ENCODE results near the gene EDN1.
"Not testable (repeated sequence)": the region's sequence is repeated elsewhere in the genome, so short reads cannot be mapped to it uniquely, and the experiment has no call there.

Gene EDN1

DNA sequence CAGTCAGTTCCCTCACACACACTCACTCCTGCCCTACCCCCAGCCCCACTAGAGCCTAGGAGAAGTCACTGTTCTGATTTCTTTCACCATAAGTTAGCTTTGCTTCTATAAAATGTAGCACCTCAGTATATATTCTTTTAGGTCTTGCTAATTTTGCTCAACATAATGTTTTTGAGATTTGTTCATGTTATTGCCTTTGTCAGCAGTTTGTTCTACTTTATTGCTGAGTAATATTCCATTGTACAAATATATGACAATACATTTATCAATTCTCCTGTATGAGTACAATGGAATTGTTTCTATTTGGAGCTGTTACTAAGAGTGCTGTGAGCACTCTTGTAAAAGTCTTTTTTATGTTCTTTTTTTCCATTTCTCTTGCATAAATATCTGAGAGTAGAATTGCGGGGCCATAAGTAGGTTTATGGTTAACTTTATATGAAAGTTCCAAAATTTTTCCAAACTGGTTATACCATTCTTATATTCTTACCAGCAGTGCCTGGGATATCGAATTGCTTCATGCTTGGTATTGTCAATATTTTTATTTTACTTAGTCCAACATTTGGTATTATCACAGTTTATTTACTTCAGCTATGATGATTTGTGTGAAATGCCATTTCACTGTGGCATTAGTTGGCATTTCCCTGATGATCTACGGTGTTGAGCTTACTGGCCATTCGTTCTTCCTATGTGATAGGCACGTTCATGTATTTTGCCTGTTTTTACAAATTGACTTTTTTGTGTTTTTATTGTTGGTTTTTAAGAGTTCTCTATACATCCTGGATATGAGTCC is 25.3 kb downstream of the EDN1 start:
- Histone ChIP-seq H3K4me3 (no peak overlapping the region), H3K27ac (no peak overlapping the region)

DNA sequence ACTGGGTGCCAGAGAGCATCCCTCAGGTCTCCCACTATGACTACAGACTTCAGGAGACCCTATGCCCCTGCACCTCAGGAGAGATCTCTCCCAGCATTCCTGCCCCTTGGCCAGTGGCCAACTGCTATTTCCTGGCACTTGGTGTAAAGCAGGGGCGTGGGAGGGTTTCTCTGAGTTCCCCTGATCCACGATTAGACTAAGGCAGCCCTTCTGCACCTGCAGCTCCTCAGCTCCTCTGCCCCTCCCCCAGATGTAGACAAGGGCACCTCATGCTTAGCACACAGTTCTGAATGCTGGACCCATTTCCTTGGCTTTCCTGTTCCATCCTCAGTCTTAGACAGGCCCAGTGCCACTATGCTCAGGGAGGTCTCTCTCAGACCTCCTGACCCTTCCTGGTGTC is 28.6 kb downstream of the EDN1 start:
- H3K4me3 ChIP-seq = no peak overlapping the region

DNA sequence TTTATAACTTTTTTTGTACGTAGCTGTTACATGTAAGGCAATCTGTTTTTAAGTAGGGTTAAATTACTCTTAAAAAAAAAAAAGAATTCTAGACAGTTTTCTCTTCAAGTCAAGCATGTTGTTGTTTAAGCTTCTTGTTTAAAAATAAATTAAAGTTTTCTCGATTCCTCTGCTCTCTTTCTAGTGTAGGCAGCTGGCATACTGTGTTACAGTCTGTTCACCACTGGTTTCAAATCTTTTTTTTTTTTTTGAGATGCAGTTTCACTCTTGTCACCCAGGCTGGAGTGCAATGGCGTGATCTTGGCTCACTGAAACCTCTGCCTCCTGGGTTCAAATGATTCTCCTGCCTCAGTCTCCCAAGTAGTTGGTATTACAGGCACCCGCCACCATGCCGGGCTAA is 29.9 kb downstream of the EDN1 start:
- not testable (repeated sequence) for H3K4me3 ChIP-seq, H3K27ac ChIP-seq

More for the DNA sequence above, 28.6 kb downstream of the EDN1 start:
- no peak overlapping the region for H3K27ac ChIP-seq

DNA sequence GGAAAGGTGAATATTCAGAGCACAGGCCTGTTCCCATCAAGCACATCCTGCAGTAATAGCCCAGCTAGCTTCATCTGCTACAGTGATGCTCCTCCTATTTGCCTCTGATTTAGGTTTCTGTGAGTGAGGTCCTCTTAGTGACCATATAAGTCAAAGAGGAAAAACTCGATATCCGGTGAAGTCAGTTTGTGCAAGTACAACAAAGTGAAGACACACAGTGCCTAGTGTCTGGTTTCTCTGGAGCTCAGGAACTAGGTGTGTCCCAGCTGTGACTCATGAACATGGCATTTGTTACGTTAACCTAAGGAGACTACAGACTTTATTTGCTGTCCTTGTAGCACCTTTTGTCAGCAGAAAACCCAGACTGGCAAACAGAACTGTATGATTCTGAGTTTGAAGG is 33.9 kb downstream of the EDN1 start:
- H3K4me3 ChIP-seq = no peak overlapping the region
- H3K27ac ChIP-seq = peak overlapping the region in 10 of 21 experiments; percentile 1 to 77 (median 44)

DNA sequence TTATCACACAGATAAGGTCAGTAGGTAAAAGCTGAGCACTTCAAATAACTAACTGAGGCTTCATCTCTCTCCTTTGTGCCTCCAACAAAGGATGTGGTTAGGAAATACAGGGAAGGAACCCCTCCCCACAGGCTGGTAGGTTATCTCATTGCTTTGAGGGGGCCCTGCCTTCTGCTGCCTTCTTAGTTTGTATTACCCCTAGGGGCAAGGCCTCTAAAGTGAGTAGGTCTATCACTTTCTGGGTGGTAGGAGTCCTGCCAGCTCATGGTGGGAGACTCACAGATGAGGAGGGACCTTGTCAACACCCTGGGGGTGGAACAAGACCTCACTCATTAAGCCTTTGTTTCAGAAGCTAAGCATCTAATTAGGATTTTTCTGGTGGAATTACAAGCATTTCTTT is 34.6 kb downstream of the EDN1 start:
- Histone ChIP-seq H3K27ac (peak overlapping the region in 12 of 21 experiments; percentile 1 to 77 (median 40)), H3K4me3 (no peak overlapping the region)

DNA sequence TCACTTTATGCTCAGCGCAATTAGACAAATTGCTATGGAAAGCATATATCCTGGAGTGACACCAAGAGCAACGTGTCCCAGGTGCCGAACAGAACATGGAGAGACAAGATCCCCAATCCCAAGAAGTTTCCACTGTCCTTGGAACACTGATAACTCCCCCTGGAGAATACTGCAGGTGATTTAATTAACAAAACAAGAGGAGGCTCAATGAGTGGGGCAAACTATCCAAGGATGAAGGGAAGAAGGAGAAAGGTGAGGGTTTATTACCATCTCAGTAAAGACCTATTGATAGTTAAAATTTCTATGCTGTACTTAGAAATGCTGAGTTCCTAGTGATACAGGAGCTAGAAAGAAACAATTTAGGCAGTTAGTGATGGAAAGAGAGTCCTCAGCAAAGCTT is 35.7 kb downstream of the EDN1 start:
- H3K4me3 ChIP-seq = no peak overlapping the region
- peak overlapping the region in 1 of 21 experiments; percentile 77 for H3K27ac ChIP-seq

DNA sequence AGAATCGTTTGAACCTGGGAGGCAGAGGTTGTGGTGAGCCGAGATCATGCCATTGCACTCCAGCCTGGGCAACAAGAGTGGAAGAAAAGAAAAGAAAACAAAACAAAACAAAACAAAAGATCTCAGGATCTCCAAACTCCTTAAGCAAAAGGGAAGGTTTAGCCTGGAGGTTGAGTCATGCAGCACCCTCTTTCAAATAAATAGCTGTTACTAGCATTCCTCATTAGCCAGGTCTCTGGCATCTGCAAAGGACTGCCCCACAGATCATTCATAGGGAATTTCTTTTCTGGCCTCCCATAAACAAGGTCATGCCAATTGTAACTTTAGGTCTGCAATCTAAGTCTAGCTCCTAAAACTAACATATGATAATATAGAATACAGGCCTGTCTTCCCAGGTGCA is 37.2 kb downstream of the EDN1 start:
- Histone ChIP-seq H3K27ac (peak overlapping the region in 5 of 21 experiments; percentile 17 to 71 (median 49)), H3K4me3 (no peak overlapping the region)

DNA sequence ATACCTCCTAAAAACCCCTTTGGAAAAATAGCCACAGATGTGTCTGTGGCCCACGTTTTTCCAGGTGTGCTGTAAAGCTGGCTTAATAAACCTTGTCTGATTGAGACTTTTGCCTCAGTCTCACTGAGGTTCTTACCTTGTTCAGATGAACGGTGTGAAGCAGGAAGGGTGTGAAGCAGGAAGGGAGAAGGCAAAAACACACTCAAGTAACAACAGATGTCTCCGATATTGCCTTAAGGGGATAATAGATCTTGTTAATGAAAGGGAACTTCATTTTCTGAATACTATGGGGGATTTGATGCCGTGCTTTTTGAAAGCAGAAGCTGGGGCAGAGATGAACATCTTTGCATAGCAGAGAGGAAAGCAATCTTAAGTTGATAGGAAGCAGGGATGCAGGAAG is 37.8 kb downstream of the EDN1 start:
- no peak overlapping the region for H3K4me3 ChIP-seq
- H3K27ac ChIP-seq = peak overlapping the region in 12 of 21 experiments; percentile 8 to 71 (median 43)

DNA sequence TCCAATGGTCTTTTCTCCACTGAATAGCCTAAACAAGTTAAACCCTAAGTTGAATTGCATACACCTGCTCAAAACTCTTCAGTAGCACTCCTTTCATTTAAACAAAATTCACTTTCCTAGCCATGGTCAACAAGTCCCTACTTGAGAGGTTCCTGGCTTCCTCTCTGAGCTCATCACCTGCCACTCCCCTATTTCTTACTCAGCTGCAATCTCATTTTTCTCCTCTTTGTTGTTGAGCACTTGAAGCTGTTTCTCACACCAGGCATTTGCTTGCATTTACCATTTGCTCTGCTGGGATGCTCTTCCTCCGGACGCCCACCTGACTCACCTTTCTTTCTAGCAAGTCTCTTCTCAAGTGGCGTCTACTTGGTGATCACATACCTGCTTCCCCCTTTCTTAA is 38.5 kb downstream of the EDN1 start:
- peak overlapping the region in 15 of 21 experiments; percentile 1 to 73 (median 46) for H3K27ac ChIP-seq
- no peak overlapping the region for H3K4me3 ChIP-seq

DNA sequence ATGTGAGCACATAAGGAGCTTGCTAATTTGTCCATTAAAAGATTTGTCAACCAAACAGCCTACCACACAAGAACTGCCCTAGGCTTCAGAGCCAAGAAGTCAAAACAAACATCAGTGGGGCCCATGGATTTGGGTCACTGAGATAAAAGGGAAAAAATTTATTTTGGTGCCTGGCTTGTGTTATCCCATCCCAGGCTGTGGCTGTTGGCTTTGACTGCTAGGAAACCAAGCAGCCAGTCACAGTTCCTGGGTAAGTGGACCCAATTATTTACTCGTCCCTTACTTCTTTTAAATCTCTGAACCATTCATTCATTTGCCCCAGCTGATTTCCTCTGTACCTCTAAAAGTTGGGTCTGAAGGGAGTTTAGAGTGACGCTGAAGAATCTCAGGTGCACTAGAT is 41.3 kb downstream of the EDN1 start:
- Histone ChIP-seq H3K4me3 (no peak overlapping the region), H3K27ac (peak overlapping the region in 1 of 21 experiments; percentile 52)

DNA sequence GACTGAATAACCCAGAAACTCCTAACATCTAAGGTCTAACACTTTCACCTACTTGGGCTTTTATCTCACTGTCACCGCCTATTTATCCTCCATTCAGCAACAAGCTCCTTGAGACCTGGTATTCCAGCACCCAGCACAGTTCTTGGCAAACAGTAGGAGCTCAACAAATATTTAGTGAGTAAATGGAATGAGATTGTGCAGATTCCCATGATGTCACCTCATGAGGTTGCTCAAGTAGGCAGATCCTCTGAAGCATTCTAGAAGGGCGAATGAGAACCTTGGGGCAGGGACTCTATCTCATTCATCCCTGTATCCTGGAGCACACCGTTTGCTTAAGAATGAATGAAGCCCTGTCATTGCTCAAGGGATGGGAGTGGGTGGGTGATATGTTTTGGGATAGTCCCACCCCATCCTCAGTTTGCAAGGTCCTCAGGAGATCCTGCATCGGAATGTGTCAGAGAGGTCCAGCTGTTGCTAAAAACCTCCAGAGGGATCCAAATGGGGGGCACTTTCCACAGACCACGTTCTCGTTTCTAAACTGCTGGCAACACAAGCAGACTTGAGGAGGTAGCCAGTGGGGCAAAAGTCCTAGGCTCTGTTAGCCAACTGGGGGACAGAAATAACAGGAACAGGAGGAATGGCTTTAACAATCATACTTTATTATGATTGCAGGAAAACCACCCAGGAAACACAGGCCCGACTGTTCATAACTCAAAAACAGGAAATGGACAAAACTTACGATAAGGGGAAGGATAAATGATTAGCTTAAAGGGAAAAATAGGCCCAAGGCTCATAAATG is 42.0 kb downstream of the EDN1 start:
- Histone ChIP-seq H3K4me3 (no peak overlapping the region), H3K27ac (peak overlapping the region in 1 of 21 experiments; percentile 52)

DNA sequence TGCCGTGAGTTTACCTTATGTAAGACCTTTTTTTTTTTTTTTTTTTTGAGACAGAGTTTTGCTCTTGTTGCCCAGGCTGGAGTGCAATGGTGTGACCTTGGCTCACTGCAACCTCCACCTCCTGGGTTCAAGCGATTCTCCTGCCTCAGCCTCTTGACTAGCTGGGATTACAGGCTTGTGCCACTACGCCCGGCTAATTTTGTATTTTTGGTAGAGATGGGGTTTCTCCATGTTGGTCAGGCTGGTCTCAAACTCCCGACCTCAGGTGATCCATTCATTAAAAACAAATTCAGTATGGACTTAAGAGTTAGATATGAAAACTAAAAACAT is 42.6 kb downstream of the EDN1 start:
- peak overlapping the region in 1 of 21 experiments; percentile 42 for H3K27ac ChIP-seq
- not testable (repeated sequence) for H3K4me3 ChIP-seq

DNA sequence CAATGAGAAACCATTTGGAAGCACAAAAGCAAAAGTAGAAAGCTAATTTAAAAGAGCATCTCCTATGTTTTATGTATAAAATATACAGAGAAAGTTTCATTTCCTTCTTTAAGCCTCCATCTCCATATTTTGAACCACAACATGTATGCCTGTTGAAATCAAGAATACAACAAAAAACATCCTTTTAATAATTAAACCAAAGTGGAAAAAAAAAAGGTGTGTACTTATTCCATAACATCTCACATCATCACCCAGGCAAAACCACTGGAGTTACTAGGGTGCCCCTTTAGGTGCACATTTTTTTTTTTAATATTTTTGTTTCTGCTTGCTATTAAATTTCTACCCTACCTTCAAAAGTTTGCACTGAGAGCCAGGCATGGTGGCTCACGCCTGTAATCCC is 43.0 kb downstream of the EDN1 start:
- no peak overlapping the region for H3K4me3 ChIP-seq
- no peak overlapping the region for H3K27ac ChIP-seq

DNA sequence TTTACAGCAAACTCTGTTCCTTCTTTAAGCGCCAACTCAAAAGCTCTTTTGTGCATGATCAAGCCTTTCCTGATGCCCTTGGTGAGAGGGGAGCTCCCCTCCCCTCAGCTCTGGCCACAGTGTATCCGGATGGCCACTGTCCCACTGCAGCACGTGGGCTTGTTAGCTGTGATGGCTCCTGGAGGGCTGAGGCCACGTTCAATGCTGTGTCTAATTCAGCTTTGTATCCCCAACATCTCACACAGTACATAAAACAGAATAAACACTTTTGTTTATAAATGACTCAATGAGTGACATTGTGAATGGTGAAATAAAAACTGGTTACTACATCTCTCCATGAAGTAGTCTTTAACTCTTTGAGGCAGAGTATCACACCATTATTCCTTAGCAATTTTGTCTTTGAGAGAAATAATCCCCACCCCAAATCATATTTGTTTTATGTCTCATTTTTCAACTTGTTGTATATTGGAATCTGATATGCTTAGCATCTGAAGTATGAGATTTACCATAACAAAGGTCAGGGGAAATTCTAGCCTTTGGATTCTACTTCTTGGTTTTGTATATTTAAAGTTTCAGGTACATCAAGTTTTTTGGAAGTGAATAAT is 44.5 kb downstream of the EDN1 start:
- no peak overlapping the region for H3K4me3 ChIP-seq
- H3K27ac ChIP-seq = no peak overlapping the region

DNA sequence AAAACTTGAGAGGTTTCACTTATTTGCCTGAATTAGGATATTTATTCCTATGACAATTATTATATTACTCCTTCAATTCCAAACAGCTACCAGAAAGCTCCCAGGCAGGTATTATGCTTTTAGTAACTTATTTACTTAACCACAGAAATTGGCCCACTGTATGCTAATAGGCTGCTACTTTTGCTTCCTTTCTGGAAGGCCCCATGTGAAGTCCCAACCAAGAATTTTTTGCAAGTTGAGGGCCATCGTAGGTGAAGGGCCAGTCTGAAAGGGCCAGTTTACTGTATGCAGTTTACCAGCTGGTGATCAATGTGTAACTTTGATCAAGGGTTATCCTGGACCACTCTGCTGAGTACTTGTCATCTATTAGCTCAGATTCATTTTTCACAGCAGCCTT is 45.0 kb downstream of the EDN1 start:
- H3K4me3 ChIP-seq = no peak overlapping the region
- no peak overlapping the region for H3K27ac ChIP-seq

DNA sequence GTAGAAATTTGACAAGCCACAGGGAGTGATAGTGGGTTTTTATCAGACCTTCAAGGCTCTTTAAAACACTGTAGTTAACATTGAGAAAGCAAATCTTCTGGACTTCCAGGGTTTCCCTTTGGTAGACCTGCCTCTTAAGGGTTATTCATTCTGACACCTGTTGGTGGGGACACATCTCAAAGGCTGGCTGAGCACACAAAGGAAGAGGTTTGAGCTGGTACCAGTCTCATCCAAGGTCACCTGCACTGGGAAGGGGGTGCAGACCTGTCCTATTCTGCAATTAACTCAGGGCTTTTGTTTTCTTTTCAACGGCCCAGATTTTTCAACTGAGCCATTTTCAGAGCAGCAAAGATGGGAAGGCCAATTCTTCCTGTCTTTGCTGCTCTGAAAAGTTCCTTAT is 45.6 kb downstream of the EDN1 start:
- H3K27ac ChIP-seq = peak overlapping the region in 1 of 21 experiments; percentile 15
- no peak overlapping the region for H3K4me3 ChIP-seq

DNA sequence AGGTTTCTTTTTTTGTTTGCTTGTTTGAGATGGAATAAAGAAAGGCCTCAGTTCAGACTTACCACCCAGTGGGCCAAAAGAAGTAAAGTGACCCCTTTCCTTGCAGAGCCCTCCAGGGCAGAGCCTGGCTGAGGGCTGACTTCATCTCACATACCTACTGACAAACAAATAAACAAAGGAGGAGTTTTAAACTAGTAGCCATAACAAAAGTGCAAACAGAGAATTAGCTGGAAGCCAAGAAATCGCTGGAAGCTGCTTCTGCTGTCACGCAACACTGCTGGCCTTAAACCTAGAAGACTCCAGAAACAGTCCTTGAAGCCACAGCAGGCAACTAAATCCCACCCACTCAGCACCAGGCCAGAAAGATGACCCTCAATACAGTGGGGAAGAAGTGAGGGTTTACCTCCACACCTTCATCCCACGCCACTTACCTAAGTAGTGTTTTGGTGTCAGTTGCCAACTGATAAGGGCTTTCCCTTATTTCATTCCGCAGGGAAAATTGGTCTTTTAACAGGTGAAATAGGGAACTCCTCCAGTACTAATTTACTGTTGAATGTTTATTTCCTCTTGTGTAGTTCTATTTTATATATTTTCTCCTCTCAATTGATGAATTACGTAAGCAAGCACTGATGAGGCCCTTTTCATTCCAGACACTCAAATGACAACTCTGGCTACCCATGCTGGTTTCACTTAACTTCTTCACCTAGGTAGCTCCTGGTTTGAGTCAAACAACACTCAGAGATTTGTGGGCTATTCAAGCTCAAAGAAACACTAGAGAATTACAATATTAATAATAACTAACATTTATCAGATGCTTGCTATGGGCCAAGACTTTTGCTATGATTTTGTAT is 46.2 kb downstream of the EDN1 start:
- no peak overlapping the region for H3K4me3 ChIP-seq
- peak overlapping the region in 1 of 21 experiments; percentile 15 for H3K27ac ChIP-seq

DNA sequence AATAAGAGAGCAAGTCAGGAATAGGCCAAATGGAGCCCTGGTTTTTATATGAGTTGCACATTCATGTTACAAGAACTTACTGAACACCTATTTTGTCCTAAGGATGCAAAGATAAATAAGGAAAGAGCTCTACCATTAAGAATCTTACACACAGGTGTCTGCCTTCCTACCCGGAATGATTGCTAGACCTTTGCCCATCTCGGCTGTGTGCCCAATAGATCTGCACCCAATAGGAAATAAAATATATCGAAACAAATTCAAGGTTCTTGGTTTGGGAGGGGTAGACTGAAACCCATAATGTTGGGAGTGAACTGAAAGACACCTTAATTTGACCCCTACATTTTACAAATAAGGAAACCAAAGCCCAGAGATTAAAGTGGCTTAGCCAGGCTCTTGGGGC is 48.9 kb downstream of the EDN1 start:
- Histone ChIP-seq H3K27ac (peak overlapping the region in 1 of 21 experiments; percentile 1), H3K4me3 (no peak overlapping the region)

DNA sequence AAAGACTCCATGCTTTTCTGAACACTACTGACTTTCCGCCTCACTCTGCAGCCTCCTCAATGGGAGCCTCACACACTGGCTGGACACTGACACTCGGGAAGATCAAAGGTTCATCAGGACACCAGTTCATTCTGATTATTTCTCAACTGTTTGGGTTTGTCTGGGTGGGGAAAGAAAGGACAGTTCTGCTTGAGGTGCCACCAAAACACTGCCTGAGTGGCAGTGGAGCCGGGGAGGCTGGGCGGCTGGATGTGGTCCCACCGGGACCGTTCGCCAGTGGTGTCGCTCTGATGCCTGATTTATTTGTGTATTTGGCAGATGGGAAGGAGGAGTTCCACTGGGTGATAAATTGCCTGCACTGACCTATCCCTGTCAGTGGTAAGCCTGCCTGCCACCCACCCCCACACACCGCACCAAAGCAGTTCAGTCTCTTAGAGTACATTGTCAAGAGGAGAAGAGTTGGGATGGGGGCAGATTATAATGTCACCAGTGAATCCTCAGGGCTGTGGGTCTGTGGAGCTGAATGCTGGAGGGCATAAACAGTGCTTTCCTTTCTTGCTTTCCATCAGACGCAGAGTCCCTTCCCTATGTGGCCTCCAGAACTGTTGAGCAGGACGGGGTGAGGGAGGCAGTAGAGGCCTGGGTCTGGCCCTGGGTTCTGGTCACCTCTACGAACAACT is 49.8 kb downstream of the EDN1 start:
- Histone ChIP-seq H3K4me3 (no peak overlapping the region), H3K27ac (no peak overlapping the region)
